Measurements from ENCODE around the gene MLH3.

MLH3 gene

GRCh38 chr14:75040507-75040906 lies 10.8 kb downstream of the MLH3 start:
- no peak for TF ChIP-seq CTCF (IDR thresholded peaks at IDR 0.05; ENCODE audit: low read depth, low read length)
- DNase-seq (ENCODE audit: extremely low read depth, low read depth), result no peak

GRCh38 chr14:75032939-75033338 lies 18.3 kb downstream of the MLH3 start:
- TF ChIP-seq CTCF (IDR thresholded peaks at IDR 0.05; ENCODE audit: low read depth, low read length), result no peak
- DNase-seq (ENCODE audit: extremely low read depth, low read depth), result no peak

- TF ChIP-seq CTCF (IDR thresholded peaks at IDR 0.05; ENCODE audit: low read depth, low read length), result no peak
- DNase-seq (ENCODE audit: extremely low read depth, low read depth), result no peak
These were observed 21.1 kb downstream of the MLH3 start for GRCh38 chr14:75030147-75030546.

- TF ChIP-seq CTCF (IDR thresholded peaks at IDR 0.05; ENCODE audit: low read depth, low read length), result no peak
These were observed 25.4 kb downstream of the MLH3 start for GRCh38 chr14:75025876-75026275.

GRCh38 chr14:75025082-75025481 lies 26.2 kb downstream of the MLH3 start:
- TF ChIP-seq CTCF (IDR thresholded peaks at IDR 0.05; ENCODE audit: low read depth, low read length), result no peak
- no peak for DNase-seq (ENCODE audit: extremely low read depth, low read depth)

More at GRCh38 chr14:75025876-75026275, 25.4 kb downstream of the MLH3 start:
- no peak for DNase-seq (ENCODE audit: extremely low read depth, low read depth)

GRCh38 chr14:75023108-75023507 lies 28.2 kb downstream of the MLH3 start:
- no peak for DNase-seq (ENCODE audit: extremely low read depth, low read depth)

GRCh38 chr14:75022655-75023054 lies 28.6 kb downstream of the MLH3 start:
- peak; percentile 5 for TF ChIP-seq CTCF (IDR thresholded peaks at IDR 0.05; ENCODE audit: low read depth, low read length)
- DNase-seq (ENCODE audit: extremely low read depth, low read depth), result no peak

More at GRCh38 chr14:75023108-75023507, 28.2 kb downstream of the MLH3 start:
- no peak for TF ChIP-seq CTCF (IDR thresholded peaks at IDR 0.05; ENCODE audit: low read depth, low read length)

All from AG09319 (cell line).